ENCODE results near the gene PSMB2.

- TF ChIP-seq CTCF (IDR thresholded peaks at IDR 0.05; ENCODE audit: insufficient read depth, low read length, poor library complexity, severe bottlenecking) (no peak), EZH2phosphoT487 (conservative IDR thresholded peaks at IDR 0.05; ENCODE audit: low read length) (no peak)
Measured at GRCh38 chr1:35683012-35683411, 41.7 kb upstream of the PSMB2 start.
